Bronchial epithelial cell (primary cell): Measurements from ENCODE around the gene ZMYND10. TPM values are rescaled to one million over a fixed set of nuclear protein-coding genes. Genes with fewer than 3 reads are reported as not detected.

Experiments
- DNase-seq: peaks from one replicate; pipeline ENCODE4 v3.0.0-alpha.2; 2010; ENCODE audit warnings: low read depth
- FAIRE-seq: peaks from 2 replicates; lab custom pipeline; 2011; peaks lifted over from hg19 to GRCh38; lab: Jason Lieb, UNC
- H3K27me3 ChIP-seq: 2 replicates; pipeline ENCODE4 v1.5.1; 2011; ENCODE audit warnings: low read length; ENCODE audit not compliant: control insufficient read depth, insufficient read depth
- H3K36me3 ChIP-seq: 2 replicates; pipeline ENCODE4 v1.5.1; 2011; ENCODE audit warnings: low read length; ENCODE audit not compliant: control insufficient read depth, insufficient read depth
- H3K4me3 ChIP-seq: 2 replicates; pipeline ENCODE4 v1.5.1; 2011; ENCODE audit warnings: mild to moderate bottlenecking, low read depth, low read length, control low read depth
- total RNA-seq: library from RNA; depleted of rRNA; stranded (reverse); fragments of >200 nt; gene quantifications from 2 replicates; pipeline ENCODE4 v1.2.1, GENCODE V29; 2014
- TF ChIP-seq, protein P1 (sequence below): IDR thresholded peaks from 2 replicates; pipeline ENCODE4 v1.5.1; 2011; ENCODE audit warnings: mild to moderate bottlenecking, moderate library complexity, low read length, control low read depth, inconsistent platforms; ENCODE audit not compliant: insufficient read depth, severe bottlenecking

ZMYND10 gene
- total RNA-seq, 1 donor from 2014 or later = 0.53 TPM

- FAIRE-seq (no peak), DNase-seq (peak; percentile 96)
- Histone ChIP-seq H3K27me3 (no peaks in the 10 kb centered on the region), H3K36me3 (no peaks in the 10 kb centered on the region), H3K4me3 (peak overlapping the region; percentile 90)
- TF ChIP-seq, protein P1, sequence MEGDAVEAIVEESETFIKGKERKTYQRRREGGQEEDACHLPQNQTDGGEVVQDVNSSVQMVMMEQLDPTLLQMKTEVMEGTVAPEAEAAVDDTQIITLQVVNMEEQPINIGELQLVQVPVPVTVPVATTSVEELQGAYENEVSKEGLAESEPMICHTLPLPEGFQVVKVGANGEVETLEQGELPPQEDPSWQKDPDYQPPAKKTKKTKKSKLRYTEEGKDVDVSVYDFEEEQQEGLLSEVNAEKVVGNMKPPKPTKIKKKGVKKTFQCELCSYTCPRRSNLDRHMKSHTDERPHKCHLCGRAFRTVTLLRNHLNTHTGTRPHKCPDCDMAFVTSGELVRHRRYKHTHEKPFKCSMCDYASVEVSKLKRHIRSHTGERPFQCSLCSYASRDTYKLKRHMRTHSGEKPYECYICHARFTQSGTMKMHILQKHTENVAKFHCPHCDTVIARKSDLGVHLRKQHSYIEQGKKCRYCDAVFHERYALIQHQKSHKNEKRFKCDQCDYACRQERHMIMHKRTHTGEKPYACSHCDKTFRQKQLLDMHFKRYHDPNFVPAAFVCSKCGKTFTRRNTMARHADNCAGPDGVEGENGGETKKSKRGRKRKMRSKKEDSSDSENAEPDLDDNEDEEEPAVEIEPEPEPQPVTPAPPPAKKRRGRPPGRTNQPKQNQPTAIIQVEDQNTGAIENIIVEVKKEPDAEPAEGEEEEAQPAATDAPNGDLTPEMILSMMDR = no peak
Measured at GRCh38 chr3:50337175-50337861, 8.2 kb downstream of the ZMYND10 start.

DNA sequence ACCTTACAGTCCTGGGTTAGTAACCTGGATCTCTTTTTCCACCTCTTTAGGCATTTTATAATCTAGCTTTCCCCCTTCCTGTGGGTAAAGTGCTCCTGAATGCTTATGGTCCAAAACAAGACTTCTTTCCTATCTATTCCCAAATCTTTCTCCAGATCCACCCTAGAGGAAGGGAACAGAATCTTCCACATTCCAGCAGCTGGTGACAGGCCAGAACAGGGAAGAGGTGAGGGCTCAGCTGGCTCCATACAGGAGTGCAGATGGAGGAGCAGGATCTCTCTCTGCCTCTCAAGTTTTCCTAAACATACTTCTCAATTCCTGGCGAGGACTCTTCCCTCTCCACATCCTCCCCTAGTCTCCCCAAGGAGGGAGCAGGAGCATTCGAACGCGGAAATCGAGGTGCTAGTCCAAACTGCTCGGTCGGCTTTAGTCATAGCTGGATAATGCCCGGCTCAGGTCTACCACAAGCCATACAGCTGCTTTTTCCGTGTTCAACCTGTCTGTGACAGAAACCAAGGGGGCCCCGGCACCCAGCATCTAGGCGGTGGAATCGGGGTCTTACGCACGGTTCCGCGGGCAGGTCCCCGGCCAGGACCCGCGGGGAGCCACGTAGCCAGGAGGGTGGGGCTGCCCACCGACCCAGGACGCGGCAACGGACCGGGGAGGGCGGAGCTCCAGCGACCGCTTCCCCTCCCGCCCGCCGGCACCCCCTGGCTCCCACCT is 8.9 kb downstream of the ZMYND10 start:
- Histone ChIP-seq H3K4me3 (peak overlapping the region; percentile 90), H3K36me3 (peaks cover 1% of the 10 kb centered on the region), H3K27me3 (no peaks in the 10 kb centered on the region)
- FAIRE-seq (no peak), DNase-seq (peak; percentile 53)
- TF ChIP-seq, protein P1 = no peak

DNA sequence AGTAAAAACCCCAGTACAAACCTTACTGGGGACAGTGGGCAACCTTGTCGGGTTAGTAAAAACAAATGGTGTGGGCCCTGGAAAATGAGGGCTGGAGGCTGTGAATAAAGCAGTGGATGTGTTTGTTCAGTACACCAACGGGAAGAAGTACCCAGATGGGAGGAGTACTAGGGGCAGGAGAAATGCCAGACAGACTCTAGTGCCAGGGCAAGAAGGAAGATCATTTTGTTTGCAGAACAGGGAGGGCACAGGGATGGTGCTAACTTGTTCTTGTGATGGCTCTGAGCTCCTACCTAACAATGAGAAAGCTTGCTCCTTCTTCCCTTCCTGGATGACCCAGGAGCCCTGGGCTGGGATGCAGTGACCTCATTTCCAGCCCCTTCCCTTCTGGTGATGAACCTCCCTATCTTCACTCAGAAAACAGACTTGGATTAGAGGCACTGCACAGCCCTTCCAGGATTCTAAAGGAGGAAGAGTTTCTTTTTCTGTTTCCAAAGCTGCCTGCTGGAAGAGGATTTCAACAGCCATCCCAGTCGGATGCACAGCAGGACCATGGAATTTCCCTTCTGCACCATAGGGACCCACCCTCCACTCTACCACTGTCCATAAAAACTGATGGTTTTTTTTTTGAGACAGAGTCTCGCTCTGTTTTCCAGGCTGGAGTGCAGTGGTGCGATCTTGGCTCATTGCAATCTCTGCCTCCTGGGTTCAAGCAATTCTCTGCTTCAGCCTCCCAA is 11.0 kb downstream of the ZMYND10 start:
- H3K36me3 ChIP-seq = peaks cover 16% of the 10 kb centered on the region
- H3K27me3 ChIP-seq = no peaks in the 10 kb centered on the region
- no peak overlapping the region for H3K4me3 ChIP-seq
- TF ChIP-seq, protein P1 = no peak
- DNase-seq (no peak), FAIRE-seq (no peak)

DNA sequence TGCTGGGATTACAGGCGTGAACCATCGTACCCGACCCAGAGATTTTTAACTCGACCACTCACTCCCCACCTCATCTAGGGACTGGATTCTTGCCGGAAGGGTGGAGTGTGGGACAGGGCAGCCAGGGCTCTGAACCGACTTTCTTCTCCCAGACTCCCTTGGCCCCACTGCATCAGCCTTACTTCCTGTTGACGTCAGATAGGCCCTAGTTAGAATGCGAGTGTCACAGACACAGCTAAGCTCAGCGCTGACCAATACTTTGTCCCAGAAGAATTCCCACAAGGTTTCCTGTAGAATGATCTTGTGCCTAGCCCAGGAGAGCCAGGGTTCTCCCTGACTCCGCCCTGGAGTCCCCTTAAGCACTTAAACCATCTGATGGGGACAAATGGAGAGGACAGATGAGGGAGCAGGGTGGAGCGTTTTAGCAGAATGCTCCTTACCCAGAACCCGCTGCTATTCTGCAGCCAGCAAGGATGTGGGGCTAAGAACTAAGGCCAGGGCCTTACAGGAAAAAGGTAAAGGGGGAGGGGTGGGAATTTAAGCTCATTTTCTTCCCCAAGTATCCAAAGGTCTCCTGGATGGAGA is 11.7 kb downstream of the ZMYND10 start:
- DNase-seq = no peak

GRCh38 chr3:50331364-50331907 is 14.1 kb downstream of the ZMYND10 start:
- DNase-seq = no peak
- H3K27me3 ChIP-seq = no peaks in the 10 kb centered on the region
- TF ChIP-seq, protein P1 = no peak
- H3K36me3 ChIP-seq = peaks cover 17% of the 10 kb centered on the region
- no peak overlapping the region for H3K4me3 ChIP-seq
- FAIRE-seq = no peak

More for the DNA sequence above, 11.7 kb downstream of the ZMYND10 start:
- H3K27me3 ChIP-seq = no peaks in the 10 kb centered on the region
- H3K4me3 ChIP-seq = no peak overlapping the region
- TF ChIP-seq, protein P1 = no peak
- no peak for FAIRE-seq
- peaks cover 17% of the 10 kb centered on the region for H3K36me3 ChIP-seq
